Brain microvascular endothelial cell (primary cell): ENCODE results near the gene CYREN.
A peak's percentile ranks its signal among the peaks of the same experiment; 100 is the strongest.

Experiments used
- DNase-seq: peaks from one replicate; pipeline ENCODE4 v3.0.0-alpha.2; 2020
- H3K27ac ChIP-seq: fragments of 250-450 bp; sonication (Bioruptor Pico); 2 replicates; pipeline ENCODE4 v1.5.1; 2020; ENCODE audit warnings: mild to moderate bottlenecking, moderate library complexity
- H3K27me3 ChIP-seq: fragments of 250-450 bp; sonication (Bioruptor Pico); replicated peaks from 2 replicates; pipeline ENCODE4 v1.5.1; 2020; ENCODE audit warnings: mild to moderate bottlenecking
- H3K36me3 ChIP-seq: fragments of 250-450 bp; sonication (Bioruptor Pico); replicated peaks from 2 replicates; pipeline ENCODE4 v1.5.1; 2020; ENCODE audit warnings: mild to moderate bottlenecking
- H3K4me3 ChIP-seq: 2 replicates; pipeline ENCODE4 v1.5.1; 2011; ENCODE audit warnings: low read depth, mild to moderate bottlenecking, control low read depth, low read length, moderate library complexity
- CTCF ChIP-seq: IDR thresholded peaks from 2 replicates; pipeline ENCODE4 v1.5.1; 2011; ENCODE audit warnings: low read depth, mild to moderate bottlenecking, moderate library complexity, low read length, control low read depth, inconsistent platforms; ENCODE audit errors: missing control alignments
- in situ Hi-C: cut with HindIII; loops from 2 replicates; pipeline ENCODE4 v1.10.0; 2017; ENCODE audit warnings: low sequenced_read_pairs, low pct_ligation_motif_present

Gene CYREN

GRCh38 chr7:135150072-135150782 is 20.3 kb downstream of the CYREN start:
- H3K4me3 ChIP-seq = no peak overlapping the region
- DNase-seq = no peak

DNA sequence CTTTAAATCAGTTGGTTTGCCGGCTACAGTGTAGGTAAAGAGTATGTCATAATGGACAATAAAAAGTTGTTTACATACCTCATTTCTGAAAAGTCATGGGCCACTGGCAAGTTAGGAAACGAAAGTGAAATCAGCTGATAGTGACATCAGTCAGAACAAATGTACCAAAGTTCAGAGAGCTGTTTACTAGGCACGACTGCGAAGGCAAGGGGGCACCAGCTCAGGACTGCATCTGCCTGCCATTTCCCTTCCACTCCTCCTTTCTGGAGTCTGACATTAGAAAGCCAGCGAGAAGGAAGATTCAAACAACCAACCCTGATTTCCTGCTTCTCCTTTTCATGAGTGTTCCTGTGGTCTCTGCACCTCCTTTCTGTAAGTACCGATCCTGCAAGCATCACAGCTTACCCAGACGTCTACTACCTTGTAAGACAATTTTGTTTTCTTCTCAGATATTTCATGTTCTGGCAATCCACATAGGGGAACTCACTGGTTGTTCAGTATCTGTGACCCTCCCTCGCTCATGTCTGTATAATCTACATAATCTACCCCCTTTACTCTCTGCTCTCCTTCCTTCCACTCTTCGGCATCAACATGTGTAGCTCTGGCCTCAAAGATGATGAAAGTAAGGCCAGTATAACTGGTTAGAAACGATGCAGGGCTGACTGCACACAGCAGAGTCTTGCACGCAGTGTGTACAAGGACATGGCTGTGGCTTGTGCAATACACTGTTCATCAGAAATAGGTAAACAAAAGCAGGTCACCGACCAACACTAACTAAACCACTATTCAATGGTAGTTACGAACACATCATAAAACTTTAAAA is 22.4 kb downstream of the CYREN start, which contains the start of gene TMEM140:
TMEM140 (plus strand) TSS at position 174 of the 823 bp plus-strand sequence. CDS start 16,370 bp downstream, outside the sequence.
- H3K27ac ChIP-seq = peak within 1 kb of the TSS; percentile 62
- TF ChIP-seq CTCF = no peak
- in situ Hi-C loops = no loop called here
- no peaks in the 10 kb centered on the region for H3K36me3 ChIP-seq
- peak within 1 kb of the TSS; percentile 23 for H3K4me3 ChIP-seq
- H3K27me3 ChIP-seq = no peaks in the 10 kb centered on the region
- DNase-seq = peak; percentile 66

More at GRCh38 chr7:135150072-135150782, 20.3 kb downstream of the CYREN start:
- no peaks in the 10 kb centered on the region for H3K27me3 ChIP-seq
- in situ Hi-C loops = loop anchor here (25.0 kb wide), 1 partner anchor 163 kb away; the partner anchor contains the start of gene AGBL3
- TF ChIP-seq CTCF = no peak
- H3K36me3 ChIP-seq = no peaks in the 10 kb centered on the region
- no peak overlapping the region for H3K27ac ChIP-seq

DNA sequence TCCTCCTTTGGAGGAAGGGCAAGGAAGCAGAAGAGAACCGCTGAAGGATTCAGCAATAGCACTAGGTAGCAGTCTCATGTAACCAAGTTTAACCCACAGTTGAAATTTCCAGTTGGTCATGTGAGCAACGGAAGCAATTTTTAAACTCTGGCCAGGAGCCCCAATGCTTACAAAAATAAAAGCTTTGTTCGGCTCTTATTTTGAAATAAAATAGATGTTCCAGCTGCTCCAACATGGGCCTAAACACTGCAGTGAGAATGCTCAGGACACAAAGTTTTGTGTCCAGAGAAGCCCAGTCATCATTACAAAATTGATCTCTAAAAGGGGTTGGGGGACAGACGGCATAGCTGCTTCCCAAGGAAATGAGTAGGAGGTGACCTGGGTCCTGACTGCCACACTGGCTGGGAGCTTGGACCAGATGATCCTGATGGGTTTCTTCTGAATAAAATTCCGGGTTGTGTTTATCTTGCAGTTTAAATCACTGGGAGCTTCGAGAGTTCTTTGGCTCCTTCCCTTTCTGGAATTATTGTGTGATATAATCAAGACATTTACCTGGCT is 23.1 kb downstream of the CYREN start:
- H3K27me3 ChIP-seq = no peaks in the 10 kb centered on the region
- peak overlapping the region; percentile 23 for H3K4me3 ChIP-seq
- no peaks in the 10 kb centered on the region for H3K36me3 ChIP-seq
- no peak for TF ChIP-seq CTCF
- peak; percentile 16 for DNase-seq
- peak overlapping the region; percentile 62 for H3K27ac ChIP-seq
- in situ Hi-C loops = no loop called here

- DNase-seq = no peak
- Histone ChIP-seq H3K4me3 (no peak overlapping the region), H3K27me3 (no peaks in the 10 kb centered on the region), H3K27ac (no peak overlapping the region), H3K36me3 (no peaks in the 10 kb centered on the region)
- TF ChIP-seq CTCF = no peak
- in situ Hi-C loops = no loop called here
Measured at GRCh38 chr7:135143885-135144668, 26.4 kb downstream of the CYREN start.

GRCh38 chr7:135129579-135129978 is 40.9 kb downstream of the CYREN start:
- no peak overlapping the region for H3K4me3 ChIP-seq
- in situ Hi-C loops = no loop called here
- DNase-seq = no peak
- H3K27ac ChIP-seq = no peak overlapping the region
- H3K36me3 ChIP-seq = no peaks in the 10 kb centered on the region
- no peaks in the 10 kb centered on the region for H3K27me3 ChIP-seq
- TF ChIP-seq CTCF = no peak
